Spleen (tissue), 7 donors: Measurements from ENCODE around the gene RHO.

ENCODE experiments used
- POLR2A ChIP-seq, 3 donors: fragments of 450-650 bp; IDR thresholded peaks; one replicate each; pipeline ENCODE4 v1.5.1; 2017; ENCODE audit warnings: antibody characterized with exemption in 3 of 3, mild to moderate bottlenecking in 1 of 3
- POLR2AphosphoS5 ChIP-seq, 3 donors: sonication (generic); formaldehyde crosslinking; IDR thresholded peaks; one replicate each; pipeline ENCODE4 v1.5.1; 2017; ENCODE audit warnings: antibody characterized with exemption in 3 of 3
- TF ChIP-seq, protein P1 (sequence below), 11 experiments: fragments of 200-600 bp in 7 of 11; fragments of 450-650 bp in 4 of 11; sonication (generic) in 4 of 11; IDR thresholded peaks in 8 of 11; conservative IDR thresholded peaks in 3 of 11; 1 replicate in 7 of 11; 2 replicates in 4 of 11; pipeline versions ENCODE4 v1.4.0 to v1.8.0; 2016 to 2021; ENCODE audit warnings: antibody characterized with exemption in 11 of 11, inconsistent platforms in 4 of 11, mild to moderate bottlenecking in 1 of 11
- donor health status: DM: no; HTN: no; CAD: no; lungs with moderate emphysema.
- donor health status: DM: no; HTN: no; CAD: no.
- donor health status: DM: no; HTN: no; CAD: no.

DNA sequence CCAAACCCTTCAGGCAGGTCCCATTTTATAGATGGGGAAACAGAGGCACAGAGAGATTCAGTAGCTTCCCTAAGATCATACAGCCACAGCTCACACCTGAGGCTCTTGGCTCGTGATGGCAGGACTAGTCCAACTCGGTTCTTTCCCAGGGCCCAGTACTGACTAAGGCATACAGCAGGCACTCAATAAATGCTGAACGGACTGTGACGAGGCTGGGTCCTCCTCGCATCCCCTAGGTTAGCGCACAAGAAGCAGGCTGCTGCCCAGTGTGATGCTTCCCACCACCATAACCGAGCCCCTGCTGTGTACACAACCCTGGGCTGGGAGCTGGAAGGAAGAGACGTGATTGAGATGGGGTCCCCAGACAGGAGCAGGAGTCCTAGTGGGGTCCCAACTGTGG, 53.2 kb downstream of the RHO start:
- TF ChIP-seq, protein P1, sequence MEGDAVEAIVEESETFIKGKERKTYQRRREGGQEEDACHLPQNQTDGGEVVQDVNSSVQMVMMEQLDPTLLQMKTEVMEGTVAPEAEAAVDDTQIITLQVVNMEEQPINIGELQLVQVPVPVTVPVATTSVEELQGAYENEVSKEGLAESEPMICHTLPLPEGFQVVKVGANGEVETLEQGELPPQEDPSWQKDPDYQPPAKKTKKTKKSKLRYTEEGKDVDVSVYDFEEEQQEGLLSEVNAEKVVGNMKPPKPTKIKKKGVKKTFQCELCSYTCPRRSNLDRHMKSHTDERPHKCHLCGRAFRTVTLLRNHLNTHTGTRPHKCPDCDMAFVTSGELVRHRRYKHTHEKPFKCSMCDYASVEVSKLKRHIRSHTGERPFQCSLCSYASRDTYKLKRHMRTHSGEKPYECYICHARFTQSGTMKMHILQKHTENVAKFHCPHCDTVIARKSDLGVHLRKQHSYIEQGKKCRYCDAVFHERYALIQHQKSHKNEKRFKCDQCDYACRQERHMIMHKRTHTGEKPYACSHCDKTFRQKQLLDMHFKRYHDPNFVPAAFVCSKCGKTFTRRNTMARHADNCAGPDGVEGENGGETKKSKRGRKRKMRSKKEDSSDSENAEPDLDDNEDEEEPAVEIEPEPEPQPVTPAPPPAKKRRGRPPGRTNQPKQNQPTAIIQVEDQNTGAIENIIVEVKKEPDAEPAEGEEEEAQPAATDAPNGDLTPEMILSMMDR (IDR thresholded peaks at IDR 0.05 in 8 of 11, conservative IDR thresholded peaks at IDR 0.05 in 3 of 11): no peak
- TF ChIP-seq POLR2AphosphoS5 (IDR thresholded peaks at IDR 0.05): no peak
- TF ChIP-seq POLR2A (IDR thresholded peaks at IDR 0.05): no peak
